Thyroid gland (tissue), 4 donors: ENCODE results near the gene ANKRD31.

Experiments used
- CTCF ChIP-seq, 6 experiments: fragments of 200-600 bp in 3 of 6; fragments of 450-650 bp in 3 of 6; sonication (generic) in 3 of 6; IDR thresholded peaks; one replicate each; pipeline ENCODE4 v1.5.1; 2016 to 2019; ENCODE audit warnings: antibody characterized with exemption in 6 of 6, mild to moderate bottlenecking in 2 of 6, inconsistent platforms in 1 of 6, moderate library complexity in 1 of 6
- POLR2A ChIP-seq, 2 donors: fragments of 450-650 bp; IDR thresholded peaks; one replicate each; pipeline ENCODE4 v1.6.1; 2017; ENCODE audit warnings: antibody characterized with exemption in 2 of 2, mild to moderate bottlenecking in 2 of 2, moderate library complexity in 1 of 2

GRCh38 chr5:75282581-75282980 lies 45.9 kb upstream of the ANKRD31 start:
- no peak for TF ChIP-seq CTCF (IDR thresholded peaks at IDR 0.05)
- no peak for TF ChIP-seq POLR2A (IDR thresholded peaks at IDR 0.05)
